GM21619 (cell line): ENCODE results near the gene MGLL.
A peak's percentile ranks its signal among the peaks of the same experiment; 100 is the strongest.

Experiments
- ATAC-seq: cut with Tn5 transposase; IDR thresholded peaks from one replicate; pipeline ENCODE4 v1.9.1; 2021; ENCODE audit not compliant: unreplicated experiment

MGLL gene

GRCh38 chr3:127776347-127776746 lies 46.0 kb downstream of the MGLL start:
- ATAC-seq = no peak

- ATAC-seq = no peak
Observed at GRCh38 chr3:127775398-127776109, 46.8 kb downstream of the MGLL start.

GRCh38 chr3:127774647-127775046 lies 47.7 kb downstream of the MGLL start:
- ATAC-seq = no peak

GRCh38 chr3:127773752-127774395 lies 48.4 kb downstream of the MGLL start:
- no peak for ATAC-seq

- no peak for ATAC-seq
Observed at GRCh38 chr3:127772827-127773751, 49.2 kb downstream of the MGLL start.

- ATAC-seq = no peak
Observed at GRCh38 chr3:127772273-127772672, 50.0 kb downstream of the MGLL start.

GRCh38 chr3:127771746-127772145 lies 50.6 kb downstream of the MGLL start:
- no peak for ATAC-seq

- no peak for ATAC-seq
Observed at GRCh38 chr3:127770671-127771355, 51.5 kb downstream of the MGLL start.

- ATAC-seq = no peak
Observed at GRCh38 chr3:127769284-127770081, 52.8 kb downstream of the MGLL start.

GRCh38 chr3:127768346-127769008 lies 53.8 kb downstream of the MGLL start:
- no peak for ATAC-seq

GRCh38 chr3:127767126-127767525 lies 55.2 kb downstream of the MGLL start:
- ATAC-seq = no peak

- ATAC-seq = no peak
Observed at GRCh38 chr3:127765735-127766134, 56.6 kb downstream of the MGLL start.

GRCh38 chr3:127764841-127765362 lies 57.4 kb downstream of the MGLL start:
- ATAC-seq = peak; percentile 26

GRCh38 chr3:127764301-127764700 lies 58.0 kb downstream of the MGLL start:
- ATAC-seq = no peak

GRCh38 chr3:127763816-127764215 lies 58.5 kb downstream of the MGLL start:
- ATAC-seq = no peak

- ATAC-seq = no peak
Observed at GRCh38 chr3:127763337-127763736, 59.0 kb downstream of the MGLL start.

- ATAC-seq = no peak
Observed at GRCh38 chr3:127762787-127763105, 59.6 kb downstream of the MGLL start.

- peak; percentile 56 for ATAC-seq
Observed at GRCh38 chr3:127762077-127762786, 60.1 kb downstream of the MGLL start.

GRCh38 chr3:127761441-127761801 lies 60.9 kb downstream of the MGLL start:
- ATAC-seq = no peak
